IMR-90 (cell line): ENCODE results near the gene CENPP. TPM values are rescaled to one million over a fixed set of nuclear protein-coding genes. Genes with fewer than 3 reads are reported as not detected.

ENCODE experiments used
- ATAC-seq: fragments of 200-7000 bp; cut with Tn5 transposase; 2 replicates; pipeline ENCODE4 v1.9.1; 2020; ENCODE audit warnings: low read depth, mild to moderate bottlenecking, moderate library complexity
- BruUV-seq: library from RNA; stranded (reverse); fragments of 400-500 nt; replicated peaks from 2 replicates; lab custom pipeline; 2021; lab: Mats Ljungman, UMichigan
- CTCF ChIA-PET: fragments of 300-600 bp; formaldehyde crosslinking; extraction: SDS; loops from one replicate; lab custom pipeline; 2021; ENCODE audit warnings: antibody characterized with exemption; lab: Yijun Ruan, JAX
- POLR2A ChIA-PET: fragments of 300-600 bp; sonication (Branson Sonifier 250); formaldehyde crosslinking; loops from one replicate; lab custom pipeline; 2022; ENCODE audit warnings: antibody characterized with exemption; ENCODE audit not compliant: unreplicated experiment; lab: Charles Lee
- DNase-seq: peaks from one replicate; pipeline ENCODE4 v3.0.0; 2013
- H2AFZ ChIP-seq: replicated peaks from 2 replicates; pipeline ENCODE3; 2013; ENCODE audit warnings: low read length, mild to moderate bottlenecking; ENCODE audit not compliant: poor library complexity
- H2AK5ac ChIP-seq: 2 replicates; pipeline ENCODE4 v1.6.1; 2013; ENCODE audit warnings: low read depth, low read length, inconsistent platforms
- H2AK9ac ChIP-seq: replicated peaks from 2 replicates; pipeline ENCODE3; 2013; ENCODE audit warnings: mild to moderate bottlenecking, low read depth, low read length, moderate library complexity; ENCODE audit not compliant: poor library complexity
- H2BK120ac ChIP-seq: 2 replicates; pipeline ENCODE4 v1.6.1; 2013; ENCODE audit warnings: low read depth, low read length, inconsistent platforms
- H2BK15ac ChIP-seq: 3 replicates; pipeline ENCODE4 v1.6.1; 2013; ENCODE audit warnings: low read depth, low read length, inconsistent platforms
- H2BK20ac ChIP-seq: 2 replicates; pipeline ENCODE4 v1.6.1; 2013; ENCODE audit warnings: low read depth, mild to moderate bottlenecking, inconsistent platforms, low read length, moderate library complexity
- H2BK5ac ChIP-seq: 2 replicates; pipeline ENCODE4 v1.6.1; 2013; ENCODE audit warnings: mild to moderate bottlenecking, low read depth, low read length, inconsistent platforms; ENCODE audit not compliant: poor library complexity, severe bottlenecking
- H3K14ac ChIP-seq: replicated peaks from 2 replicates; pipeline ENCODE4 v1.6.1; 2013; ENCODE audit warnings: low read depth, low read length, inconsistent platforms
- H3K18ac ChIP-seq: 2 replicates; pipeline ENCODE4 v1.6.1; 2013; ENCODE audit warnings: low read depth, low read length, control low read depth
- H3K23ac ChIP-seq: 2 replicates; pipeline ENCODE4 v1.6.1; 2013; ENCODE audit warnings: low read depth, low read length, inconsistent platforms
- H3K27ac ChIP-seq: 2 replicates; pipeline ENCODE4 v1.5.1; 2013; ENCODE audit warnings: mild to moderate bottlenecking, control low read depth, low read length; ENCODE audit not compliant: insufficient read depth
- H3K27me3 ChIP-seq: 2 replicates; pipeline ENCODE4 v1.6.1; 2013; ENCODE audit warnings: low read length; ENCODE audit not compliant: control insufficient read depth, insufficient read depth
- H3K36me3 ChIP-seq: 2 replicates; pipeline ENCODE4 v1.6.1; 2013; ENCODE audit warnings: low read length, mixed read lengths; ENCODE audit not compliant: control insufficient read depth, insufficient read depth
- H3K4ac ChIP-seq: 2 replicates; pipeline ENCODE4 v1.6.1; 2013; ENCODE audit warnings: low read depth, low read length, inconsistent platforms
- H3K4me1 ChIP-seq: 2 replicates; pipeline ENCODE4 v1.6.1; 2013; ENCODE audit warnings: low read length, mixed read lengths; ENCODE audit not compliant: control insufficient read depth, insufficient read depth
- H3K4me2 ChIP-seq: 2 replicates; pipeline ENCODE4 v1.6.1; 2013; ENCODE audit warnings: low read depth, mild to moderate bottlenecking, control low read depth, low read length, moderate library complexity
- H3K4me3 ChIP-seq: 2 replicates; pipeline ENCODE4 v1.5.1; 2013; ENCODE audit warnings: low read depth, mild to moderate bottlenecking, control low read depth, low read length, moderate library complexity; ENCODE audit not compliant: insufficient read depth
- H3K56ac ChIP-seq: 2 replicates; pipeline ENCODE4 v1.6.1; 2013; ENCODE audit warnings: low read length, inconsistent platforms; ENCODE audit not compliant: insufficient read depth; ENCODE audit errors: extremely low read depth
- H3K79me1 ChIP-seq, 2 experiments: 2 replicates each; pipeline ENCODE4 v1.6.1; 2013; ENCODE audit warnings: low read length in 2 of 2, inconsistent platforms in 1 of 2, low read depth in 1 of 2
- H3K9ac ChIP-seq: 2 replicates; pipeline ENCODE4 v1.6.1; 2013; ENCODE audit warnings: low read depth, low read length, control low read depth
- H3K9me1 ChIP-seq: 2 replicates; pipeline ENCODE4 v1.6.1; 2013; ENCODE audit warnings: low read length, inconsistent platforms; ENCODE audit not compliant: insufficient read depth
- H3K9me3 ChIP-seq: 2 replicates; pipeline ENCODE4 v1.6.1; 2013; ENCODE audit warnings: low read length; ENCODE audit not compliant: control insufficient read depth, insufficient read depth
- H4K20me1 ChIP-seq: 2 replicates; pipeline ENCODE4 v1.6.1; 2013; ENCODE audit warnings: low read length, inconsistent platforms; ENCODE audit not compliant: insufficient read depth
- H4K5ac ChIP-seq: 2 replicates; pipeline ENCODE4 v1.6.1; 2013; ENCODE audit warnings: mild to moderate bottlenecking, low read depth, low read length, control low read depth
- H4K8ac ChIP-seq, 2 experiments: 2 replicates each; pipeline ENCODE4 v1.6.1; 2013; ENCODE audit warnings: low read depth in 2 of 2, low read length in 2 of 2, control low read depth in 1 of 2, inconsistent platforms in 1 of 2
- H4K91ac ChIP-seq: 2 replicates; pipeline ENCODE4 v1.6.1; 2013; ENCODE audit warnings: low read depth, low read length, inconsistent platforms; ENCODE audit not compliant: insufficient read depth
- BHLHE40 ChIP-seq: fragments of 150-350 bp; IDR thresholded peaks from 2 replicates; pipeline ENCODE4 v1.6.1; 2016; ENCODE audit warnings: mild to moderate bottlenecking, low read depth, low read length
- CEBPB ChIP-seq: IDR thresholded peaks from 2 replicates; pipeline ENCODE4 v1.6.1; 2012; ENCODE audit warnings: low read depth, low read length, improper control_type of control experiment
- CHD1 ChIP-seq: IDR thresholded peaks from 2 replicates; pipeline ENCODE4 v1.6.1; 2012; ENCODE audit warnings: low read depth, low read length, improper control_type of control experiment
- CTCF ChIP-seq: conservative IDR thresholded peaks from 2 replicates; pipeline ENCODE4 v1.5.1; 2012; ENCODE audit warnings: mild to moderate bottlenecking, low read depth, low read length, improper control_type of control experiment
- FOS ChIP-seq: fragments of 150-350 bp; IDR thresholded peaks from 2 replicates; pipeline ENCODE4 v1.6.1; 2016; ENCODE audit warnings: low read depth, low read length
- MAFK ChIP-seq: IDR thresholded peaks from 2 replicates; pipeline ENCODE4 v1.6.1; 2012; ENCODE audit warnings: low read depth, low read length, improper control_type of control experiment
- MAZ ChIP-seq: IDR thresholded peaks from 2 replicates; pipeline ENCODE4 v1.6.1; 2012; ENCODE audit warnings: low read depth, mild to moderate bottlenecking, low read length, improper control_type of control experiment, moderate library complexity, borderline replicate concordance
- MXI1 ChIP-seq: IDR thresholded peaks from 2 replicates; pipeline ENCODE4 v1.6.1; 2012; ENCODE audit warnings: low read depth, mild to moderate bottlenecking, low read length, moderate library complexity, borderline replicate concordance
- NFE2L2 ChIP-seq: fragments of 150-350 bp; IDR thresholded peaks from 2 replicates; pipeline ENCODE4 v1.6.1; 2016; ENCODE audit warnings: low read depth, mild to moderate bottlenecking, low read length
- POLR2A ChIP-seq: IDR thresholded peaks from 2 replicates; pipeline ENCODE4 v1.6.1; 2012; ENCODE audit warnings: mild to moderate bottlenecking, low read depth, low read length
- RAD21 ChIP-seq: IDR thresholded peaks from 2 replicates; pipeline ENCODE4 v1.6.1; 2012; ENCODE audit warnings: low read length, improper control_type of control experiment
- RCOR1 ChIP-seq: IDR thresholded peaks from 2 replicates; pipeline ENCODE4 v1.6.1; 2012; ENCODE audit warnings: mild to moderate bottlenecking, low read length, improper control_type of control experiment; ENCODE audit not compliant: insufficient replicate concordance
- RFX5 ChIP-seq: IDR thresholded peaks from 2 replicates; pipeline ENCODE4 v1.8.0; 2012; ENCODE audit warnings: low read depth, mild to moderate bottlenecking, low read length, moderate library complexity
- SMC3 ChIP-seq: fragments of 150-350 bp; IDR thresholded peaks from 2 replicates; pipeline ENCODE4 v1.6.1; 2016; ENCODE audit warnings: low read depth, mild to moderate bottlenecking, antibody characterized with exemption, low read length, moderate library complexity
- USF2 ChIP-seq: fragments of 150-350 bp; IDR thresholded peaks from 2 replicates; pipeline ENCODE4 v1.6.1; 2017; ENCODE audit warnings: mild to moderate bottlenecking, antibody characterized with exemption, low read length, low read depth
- dilution Hi-C: fragments of 300-500 bp; cut with HindIII; formaldehyde crosslinking; loops from one replicate; pipeline ENCODE4 v1.14.3; 2018; ENCODE audit warnings: low sequenced_read_pairs; ENCODE audit not compliant: unreplicated experiment
- in situ Hi-C: fragments of 300-500 bp; cut with MboI; formaldehyde crosslinking; loops from 3 replicates; pipeline ENCODE4 v1.14.3; 2019; ENCODE audit warnings: low sequenced_read_pairs, inconsistent platforms, mixed read lengths
- intact Hi-C: fragments of 100-400 bp; cut with micrococcal nuclease; formaldehyde crosslinking; loops from 2 replicates; pipeline ENCODE4 v1.10.0; 2022
- polyA plus RNA-seq, 3 experiments: library from polyadenylated mRNA; depleted of rRNA; stranded (reverse); fragments of >200 nt; gene quantifications; 2 replicates each; pipeline ENCODE4 v1.2.3, GENCODE V29; 2012; ENCODE audit warnings: low replicate concordance in 1 of 3
- total RNA-seq: library from RNA; depleted of rRNA; stranded (reverse); fragments of >200 nt; gene quantifications from 2 replicates; pipeline ENCODE4 v1.2.3, GENCODE V29; 2012
- TF ChIP-seq, protein P1 (sequence below): fragments of 150-350 bp; IDR thresholded peaks from 2 replicates; pipeline ENCODE4 v1.6.1; 2016; ENCODE audit warnings: low read depth, mild to moderate bottlenecking, low read length, moderate library complexity, borderline replicate concordance

The CENPP gene
- total and polyA plus RNA-seq, 2 of the 4 experiments (the other 2 are of a cell fraction), result 1.4 to 2.0 TPM

DNA sequence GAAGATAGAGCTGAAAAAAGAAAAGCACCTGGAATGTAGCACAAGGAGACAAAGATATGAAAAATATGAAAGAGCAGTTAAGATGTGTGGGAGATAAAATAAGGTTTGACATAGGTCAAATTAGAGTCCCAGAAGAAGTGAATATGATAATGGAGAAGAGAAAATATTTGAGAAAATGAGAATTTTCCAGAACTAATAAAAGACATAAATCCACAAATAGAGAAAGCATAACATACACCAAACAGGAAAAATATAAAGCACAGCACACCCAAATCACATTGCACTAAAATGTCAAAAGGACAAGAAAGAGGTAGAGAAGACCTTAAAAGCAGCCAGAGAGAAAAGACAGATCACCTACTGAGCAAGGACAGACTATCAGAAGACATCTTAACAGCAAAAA is 300.7 kb downstream of the CENPP start:
- H4K8ac ChIP-seq, result no peak overlapping the region
- H4K91ac ChIP-seq, result no peak overlapping the region
- CTCF ChIA-PET, result interaction anchor here (0.6 to 0.9 kb wide), 2 partner anchors 121 to 144 kb away, joined by 3 read pairs; partner anchors contain the start of gene ASPN
- no peaks in the 10 kb centered on the region for H3K9me3 ChIP-seq
- TF ChIP-seq POLR2A (no peak), MAFK (no peak), FOS (no peak), RCOR1 (no peak), CHD1 (no peak), CTCF (no peak), BHLHE40 (no peak), RFX5 (no peak), NFE2L2 (no peak), MXI1 (no peak), CEBPB (no peak), RAD21 (no peak), SMC3 (no peak), MAZ (no peak), USF2 (no peak)
- TF ChIP-seq, protein P1, sequence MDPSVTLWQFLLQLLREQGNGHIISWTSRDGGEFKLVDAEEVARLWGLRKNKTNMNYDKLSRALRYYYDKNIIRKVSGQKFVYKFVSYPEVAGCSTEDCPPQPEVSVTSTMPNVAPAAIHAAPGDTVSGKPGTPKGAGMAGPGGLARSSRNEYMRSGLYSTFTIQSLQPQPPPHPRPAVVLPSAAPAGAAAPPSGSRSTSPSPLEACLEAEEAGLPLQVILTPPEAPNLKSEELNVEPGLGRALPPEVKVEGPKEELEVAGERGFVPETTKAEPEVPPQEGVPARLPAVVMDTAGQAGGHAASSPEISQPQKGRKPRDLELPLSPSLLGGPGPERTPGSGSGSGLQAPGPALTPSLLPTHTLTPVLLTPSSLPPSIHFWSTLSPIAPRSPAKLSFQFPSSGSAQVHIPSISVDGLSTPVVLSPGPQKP, result no peak
- H2AK9ac ChIP-seq, result no peak overlapping the region
- POLR2A ChIA-PET, result no interaction called here
- H4K20me1 ChIP-seq, result no peaks in the 10 kb centered on the region
- H2BK5ac ChIP-seq, result no peak overlapping the region
- H2BK15ac ChIP-seq, result no peak overlapping the region
- in situ Hi-C loops, result no loop called here
- no peak overlapping the region for H3K27ac ChIP-seq
- H3K27me3 ChIP-seq, result no peaks in the 10 kb centered on the region
- no peaks in the 10 kb centered on the region for H3K4me1 ChIP-seq
- no peak overlapping the region for H3K9ac ChIP-seq
- intact Hi-C loops, result no loop called here
- no peak overlapping the region for H2AFZ ChIP-seq
- H3K4me2 ChIP-seq, result no peak overlapping the region
- no peak overlapping the region for H3K14ac ChIP-seq
- no peaks in the 10 kb centered on the region for H3K9me1 ChIP-seq
- H3K18ac ChIP-seq, result no peak overlapping the region
- ATAC-seq, result no peak
- DNase-seq, result no peak
- no peak overlapping the region for H3K4me3 ChIP-seq
- H3K79me1 ChIP-seq, result peaks cover 6 to 8% of the 10 kb centered on the region in 2 experiments; a peak in 3 of 4 replicates
- dilution Hi-C loops, result no loop called here
- H2AK5ac ChIP-seq, result no peak overlapping the region
- no TSS peak for BruUV-seq
- no peak overlapping the region for H4K5ac ChIP-seq
- H3K56ac ChIP-seq, result no peak overlapping the region
- peaks cover 10% of the 10 kb centered on the region for H3K36me3 ChIP-seq
- H3K23ac ChIP-seq, result no peak overlapping the region
- no peak overlapping the region for H2BK20ac ChIP-seq
- no peak overlapping the region for H3K4ac ChIP-seq
- H2BK120ac ChIP-seq, result no peak overlapping the region
